HEK293T (cell line): ENCODE data around the gene ZNF532.

Experiments used
- CTCF ChIA-PET: fragments of 350-600 bp; formaldehyde crosslinking; extraction: SDS; loops from one replicate; lab custom pipeline; 2021; ENCODE audit warnings: antibody characterized with exemption, inconsistent platforms; lab: Yijun Ruan, JAX
- POLR2A ChIA-PET: fragments of 350-600 bp; formaldehyde crosslinking; extraction: SDS; loops from one replicate; lab custom pipeline; 2020; ENCODE audit warnings: antibody characterized with exemption, inconsistent platforms; lab: Yijun Ruan, JAX
- DNase-seq: peaks from one replicate; pipeline ENCODE4 v3.0.0; 2012; ENCODE audit warnings: mixed read lengths; ENCODE audit errors: extremely low spot score
- ARNT ChIP-seq: fragments of 450-650 bp; IDR thresholded peaks from 2 replicates; pipeline ENCODE4 v1.6.1; 2017; ENCODE audit warnings: mild to moderate bottlenecking
- BHLHE40 ChIP-seq: fragments of 450-650 bp; IDR thresholded peaks from 2 replicates; pipeline ENCODE4 v1.6.1; 2016; ENCODE audit warnings: mild to moderate bottlenecking, moderate library complexity, borderline replicate concordance
- CTBP1 ChIP-seq: fragments of 450-650 bp; IDR thresholded peaks from 2 replicates; pipeline ENCODE4 v1.6.1; 2016; ENCODE audit warnings: borderline replicate concordance
- ELF4 ChIP-seq: fragments of 450-650 bp; IDR thresholded peaks from 2 replicates; pipeline ENCODE4 v1.6.1; 2017; ENCODE audit warnings: antibody characterized with exemption
- FOXA1 ChIP-seq: fragments of 450-650 bp; IDR thresholded peaks from 2 replicates; pipeline ENCODE4 v1.6.1; 2016; ENCODE audit warnings: mild to moderate bottlenecking
- FOXK2 ChIP-seq: fragments of 450-650 bp; IDR thresholded peaks from 2 replicates; pipeline ENCODE4 v1.6.1; 2016; ENCODE audit warnings: mild to moderate bottlenecking
- FOXM1 ChIP-seq: fragments of 450-650 bp; IDR thresholded peaks from 2 replicates; pipeline ENCODE4 v1.6.1; 2017; ENCODE audit warnings: mild to moderate bottlenecking, borderline replicate concordance
- HDGF ChIP-seq: fragments of 450-650 bp; IDR thresholded peaks from 2 replicates; pipeline ENCODE4 v1.6.1; 2017; ENCODE audit warnings: antibody characterized with exemption, borderline replicate concordance
- L3MBTL2 ChIP-seq: fragments of 450-650 bp; conservative IDR thresholded peaks from 2 replicates; pipeline ENCODE4 v1.6.1; 2016; ENCODE audit warnings: mild to moderate bottlenecking
- LEF1 ChIP-seq: fragments of 450-650 bp; IDR thresholded peaks from 2 replicates; pipeline ENCODE4 v1.6.1; 2017; ENCODE audit warnings: mild to moderate bottlenecking, borderline replicate concordance
- NFRKB ChIP-seq: fragments of 450-650 bp; IDR thresholded peaks from 2 replicates; pipeline ENCODE4 v1.6.1; 2016; ENCODE audit warnings: mild to moderate bottlenecking, moderate library complexity
- SP1 ChIP-seq: fragments of 450-650 bp; IDR thresholded peaks from 2 replicates; pipeline ENCODE4 v1.6.1; 2017
- SUZ12 ChIP-seq: fragments of 450-650 bp; IDR thresholded peaks from 2 replicates; pipeline ENCODE4 v1.6.1; 2016; ENCODE audit warnings: mild to moderate bottlenecking
- TARDBP ChIP-seq: fragments of 450-650 bp; IDR thresholded peaks from 2 replicates; pipeline ENCODE4 v1.6.1; 2016
- ZNF384 ChIP-seq: fragments of 450-650 bp; IDR thresholded peaks from 2 replicates; pipeline ENCODE4 v1.6.1; 2016
- TF ChIP-seq, protein P1 (sequence below): fragments of 450-650 bp; IDR thresholded peaks from 2 replicates; pipeline ENCODE4 v1.6.1; 2016

The ZNF532 gene

DNA sequence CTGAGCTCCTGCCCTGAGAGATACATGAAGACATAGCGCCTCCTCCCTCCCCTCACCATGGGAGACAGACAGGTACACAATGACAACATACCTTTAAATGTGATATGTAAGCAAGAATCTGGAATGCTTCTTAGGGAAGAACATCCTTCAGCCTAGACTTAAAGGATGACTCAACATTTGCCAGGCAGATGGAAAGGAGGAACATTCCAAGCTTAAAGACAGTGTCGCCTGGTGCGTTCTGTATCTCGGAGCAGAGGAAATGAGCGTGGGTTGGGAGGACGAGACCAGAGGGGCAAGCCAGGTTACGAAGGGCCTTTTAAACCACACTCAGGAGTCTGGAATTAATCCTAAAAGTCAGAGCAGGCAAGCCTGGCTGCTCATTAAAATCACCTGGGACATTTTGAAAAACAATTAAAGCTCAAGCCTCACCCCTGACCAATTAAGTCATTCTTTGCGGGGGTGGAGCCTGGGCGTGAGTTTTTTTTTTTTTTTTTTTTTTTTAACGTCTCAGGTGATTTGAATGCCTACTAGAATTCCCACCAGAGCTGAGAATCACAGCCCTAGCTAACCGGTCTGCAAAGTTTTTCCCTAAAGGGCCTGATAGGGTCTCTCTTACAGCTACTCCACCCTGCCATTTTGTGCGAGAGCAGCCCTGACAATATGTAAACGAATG lies 143.8 kb downstream of the ZNF532 start:
- ChIA-PET CTCF (interaction anchor here (0.7 kb wide), 1 partner anchor 41 kb away, joined by 4 read pairs; no protein-coding TSS in a partner anchor), POLR2A (no interaction called here)
- TF ChIP-seq ZNF384 (no peak), LEF1 (no peak), HDGF (no peak), ARNT (no peak), FOXM1 (no peak), SP1 (no peak), FOXK2 (no peak), TARDBP (no peak), L3MBTL2 (no peak), FOXA1 (no peak), ELF4 (no peak), SUZ12 (no peak), NFRKB (no peak), BHLHE40 (no peak), CTBP1 (no peak)
- TF ChIP-seq, protein P1, sequence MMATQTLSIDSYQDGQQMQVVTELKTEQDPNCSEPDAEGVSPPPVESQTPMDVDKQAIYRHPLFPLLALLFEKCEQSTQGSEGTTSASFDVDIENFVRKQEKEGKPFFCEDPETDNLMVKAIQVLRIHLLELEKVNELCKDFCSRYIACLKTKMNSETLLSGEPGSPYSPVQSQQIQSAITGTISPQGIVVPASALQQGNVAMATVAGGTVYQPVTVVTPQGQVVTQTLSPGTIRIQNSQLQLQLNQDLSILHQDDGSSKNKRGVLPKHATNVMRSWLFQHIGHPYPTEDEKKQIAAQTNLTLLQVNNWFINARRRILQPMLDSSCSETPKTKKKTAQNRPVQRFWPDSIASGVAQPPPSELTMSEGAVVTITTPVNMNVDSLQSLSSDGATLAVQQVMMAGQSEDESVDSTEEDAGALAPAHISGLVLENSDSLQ = no peak
- no peak for DNase-seq

DNA sequence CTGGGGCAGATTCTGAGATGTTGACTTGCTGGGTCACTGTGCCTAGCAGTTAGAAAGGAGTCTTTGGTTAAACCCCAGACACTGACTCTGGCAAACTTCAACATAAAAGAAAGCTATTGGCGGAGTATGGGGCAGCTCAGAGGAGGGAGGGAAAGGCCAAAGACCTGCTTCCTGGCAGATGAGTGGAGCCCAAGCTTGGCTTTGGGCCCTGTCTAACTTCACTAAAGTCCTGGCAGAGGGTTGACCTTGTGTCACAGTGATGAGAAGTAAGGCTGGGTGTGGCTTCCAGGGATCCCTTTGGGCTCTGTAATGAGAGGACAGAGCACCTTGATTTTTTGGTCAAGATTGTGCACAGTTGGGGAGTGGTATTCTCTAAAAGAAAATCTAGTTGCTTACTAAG lies 145.2 kb downstream of the ZNF532 start:
- TF ChIP-seq ELF4 = no peak
- TF ChIP-seq SUZ12 = no peak
- no peak for TF ChIP-seq TARDBP
- TF ChIP-seq ZNF384 = no peak
- TF ChIP-seq NFRKB = no peak
- TF ChIP-seq HDGF = no peak
- TF ChIP-seq BHLHE40 = no peak
- no peak for TF ChIP-seq FOXM1
- no peak for TF ChIP-seq ARNT
- TF ChIP-seq FOXK2 = no peak
- no peak for TF ChIP-seq FOXA1
- TF ChIP-seq SP1 = no peak
- DNase-seq = no peak
- ChIA-PET POLR2A (no interaction called here), CTCF (no interaction called here)

DNA sequence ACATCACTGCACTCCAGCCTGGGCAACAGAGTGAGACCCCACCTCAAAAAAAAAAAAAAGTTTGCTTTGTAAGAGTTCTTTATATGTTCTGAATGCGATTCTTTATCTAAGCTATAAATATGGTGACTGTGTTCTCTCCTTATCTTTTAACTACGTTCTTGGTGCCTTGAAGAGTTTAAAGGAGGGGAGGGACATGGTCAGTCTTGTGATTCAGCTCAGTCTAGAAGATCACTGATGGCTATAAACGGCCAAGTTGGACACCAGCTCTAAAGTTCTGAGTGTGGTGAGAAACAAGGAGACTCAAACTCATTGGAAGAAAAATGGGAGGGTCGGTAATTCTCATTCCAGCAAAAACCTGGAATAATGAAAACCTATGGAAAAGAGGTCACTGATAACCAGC lies 146.6 kb downstream of the ZNF532 start:
- DNase-seq = no peak
- TF ChIP-seq ELF4 (no peak), NFRKB (no peak), TARDBP (no peak), HDGF (no peak), FOXA1 (no peak), CTBP1 (no peak), SUZ12 (no peak)
- TF ChIP-seq, protein P1 = no peak
- POLR2A ChIA-PET = no interaction called here
- CTCF ChIA-PET = no interaction called here

DNA sequence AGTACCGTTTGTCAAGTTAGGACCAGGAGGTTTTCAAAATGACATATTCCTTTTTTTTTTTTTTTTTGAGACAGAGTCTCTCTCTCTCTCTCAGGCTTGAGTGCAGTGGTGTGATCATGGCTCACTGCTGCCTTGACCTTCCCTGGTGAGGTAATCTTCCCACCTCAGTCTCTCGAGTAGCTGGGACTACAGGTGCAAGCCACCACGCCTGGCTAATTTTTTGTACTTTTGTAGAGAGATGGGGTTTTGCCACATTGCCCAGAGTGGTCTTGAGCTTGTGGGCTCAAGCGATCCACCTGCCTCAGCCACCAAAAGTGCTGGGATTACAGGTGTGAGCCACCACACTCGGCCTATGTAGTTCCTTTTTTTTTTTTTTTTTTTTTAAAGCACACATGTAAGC lies 147.1 kb downstream of the ZNF532 start:
- POLR2A ChIA-PET = no interaction called here
- CTCF ChIA-PET = interaction anchor here (0.5 kb wide), 1 partner anchor 206 kb away, joined by 3 read pairs; no protein-coding TSS in a partner anchor
- DNase-seq = no peak
- TF ChIP-seq BHLHE40 = no peak
- TF ChIP-seq SUZ12 = no peak
- no peak for TF ChIP-seq TARDBP
- TF ChIP-seq HDGF = no peak
- TF ChIP-seq FOXA1 = no peak
- TF ChIP-seq FOXM1 = no peak
- TF ChIP-seq NFRKB = no peak
- no peak for TF ChIP-seq ZNF384
- TF ChIP-seq L3MBTL2 = no peak

DNA sequence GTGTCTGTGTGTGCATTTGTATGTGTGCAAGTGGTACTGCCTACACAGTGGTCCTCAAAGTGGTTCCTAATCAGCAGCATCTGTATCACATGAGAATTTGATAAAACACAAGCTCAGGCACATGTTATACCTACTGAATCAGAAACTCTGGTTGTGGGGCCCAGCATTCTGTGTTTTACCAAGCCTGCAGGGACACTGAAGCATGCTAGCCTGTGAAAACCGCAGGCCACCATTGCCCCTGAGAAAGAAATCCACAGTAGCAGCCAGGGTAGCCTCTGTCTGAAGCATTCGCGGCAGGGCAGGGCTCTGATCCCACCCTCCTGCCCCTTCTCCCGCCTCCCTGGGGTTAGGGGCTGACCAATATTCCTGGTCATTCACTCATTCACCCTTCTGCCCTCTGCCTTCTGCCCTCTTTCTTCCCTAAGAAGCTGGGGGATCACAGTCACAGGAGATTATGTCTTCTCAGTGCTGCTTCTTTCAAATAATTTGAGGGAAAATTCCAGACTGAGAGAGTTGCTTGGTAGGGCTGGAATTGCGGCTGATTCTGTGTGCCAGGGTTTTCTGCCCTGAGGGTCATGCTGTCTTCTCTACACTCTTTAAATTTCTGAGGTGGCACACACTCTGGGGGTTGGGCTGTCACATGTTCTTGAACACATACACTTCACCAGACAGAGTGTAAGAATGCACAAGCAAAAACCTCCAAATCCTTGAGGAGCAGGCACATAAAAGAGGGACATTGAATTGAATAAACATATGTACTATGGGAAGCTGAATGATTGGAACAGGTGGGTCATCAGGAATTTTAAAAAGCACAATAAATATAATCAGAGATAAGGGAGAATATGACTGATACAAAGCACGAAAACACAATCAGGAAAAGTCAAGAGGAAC lies 148.4 kb downstream of the ZNF532 start:
- POLR2A ChIA-PET = no interaction called here

More for the DNA sequence above, 148.4 kb downstream of the ZNF532 start:
- TF ChIP-seq FOXK2 = no peak
- no peak for TF ChIP-seq TARDBP
- no peak for TF ChIP-seq CTBP1
- no peak for TF ChIP-seq ELF4
- TF ChIP-seq ARNT = no peak
- no peak for TF ChIP-seq FOXM1
- TF ChIP-seq, protein P1 = no peak
- no peak for TF ChIP-seq SP1
- no peak for TF ChIP-seq NFRKB
- TF ChIP-seq SUZ12 = no peak
- TF ChIP-seq HDGF = no peak
- TF ChIP-seq BHLHE40 = no peak
- no peak for TF ChIP-seq LEF1
- DNase-seq = no peak
- CTCF ChIA-PET = no interaction called here
